GM19324 (cell line): Measurements from ENCODE around the gene SLC6A8.

Experiments used
- ATAC-seq: cut with Tn5 transposase; IDR thresholded peaks from one replicate; pipeline ENCODE4 v1.9.1; 2021; ENCODE audit warnings: mild to moderate bottlenecking, moderate library complexity; ENCODE audit not compliant: unreplicated experiment, low FRiP score

SLC6A8 gene

DNA sequence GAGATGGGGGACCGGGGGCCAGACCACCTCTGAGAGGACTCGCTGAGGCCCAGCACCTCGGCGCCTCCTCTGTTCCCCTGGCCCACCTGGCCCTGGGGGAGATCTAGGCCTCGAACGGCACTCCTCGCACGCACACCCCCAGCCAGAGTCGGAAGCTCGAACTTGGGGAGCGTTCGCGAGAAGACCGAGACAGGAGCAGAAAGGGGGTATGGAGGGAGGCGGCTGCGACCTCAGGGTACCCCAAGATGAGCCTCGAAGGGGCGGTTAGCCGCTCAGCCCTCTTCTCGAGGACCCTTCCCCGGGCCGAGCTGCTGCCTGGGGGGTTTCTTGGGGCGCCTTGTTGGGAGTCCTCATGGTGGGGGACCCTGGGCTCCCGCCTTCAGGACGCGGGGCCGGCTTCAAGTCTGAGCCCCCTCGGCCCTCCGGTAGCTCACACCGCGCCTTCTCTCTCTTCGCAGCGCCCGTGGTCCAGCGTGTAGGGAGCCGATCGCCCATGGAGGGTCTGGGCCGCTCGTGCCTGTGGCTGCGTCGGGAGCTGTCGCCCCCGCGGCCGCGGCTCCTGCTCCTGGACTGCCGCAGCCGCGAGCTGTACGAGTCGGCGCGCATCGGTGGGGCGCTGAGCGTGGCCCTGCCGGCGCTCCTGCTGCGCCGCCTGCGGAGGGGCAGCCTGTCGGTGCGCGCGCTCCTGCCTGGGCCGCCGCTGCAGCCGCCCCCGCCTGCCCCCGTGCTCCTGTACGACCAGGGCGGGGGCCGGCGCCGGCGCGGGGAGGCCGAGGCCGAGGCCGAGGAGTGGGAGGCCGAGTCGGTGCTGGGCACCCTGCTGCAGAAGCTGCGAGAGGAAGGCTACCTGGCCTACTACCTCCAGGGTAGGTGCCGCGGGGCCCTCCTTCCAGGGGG, 40.0 kb upstream of the SLC6A8 start:
- ATAC-seq = no peak

DNA sequence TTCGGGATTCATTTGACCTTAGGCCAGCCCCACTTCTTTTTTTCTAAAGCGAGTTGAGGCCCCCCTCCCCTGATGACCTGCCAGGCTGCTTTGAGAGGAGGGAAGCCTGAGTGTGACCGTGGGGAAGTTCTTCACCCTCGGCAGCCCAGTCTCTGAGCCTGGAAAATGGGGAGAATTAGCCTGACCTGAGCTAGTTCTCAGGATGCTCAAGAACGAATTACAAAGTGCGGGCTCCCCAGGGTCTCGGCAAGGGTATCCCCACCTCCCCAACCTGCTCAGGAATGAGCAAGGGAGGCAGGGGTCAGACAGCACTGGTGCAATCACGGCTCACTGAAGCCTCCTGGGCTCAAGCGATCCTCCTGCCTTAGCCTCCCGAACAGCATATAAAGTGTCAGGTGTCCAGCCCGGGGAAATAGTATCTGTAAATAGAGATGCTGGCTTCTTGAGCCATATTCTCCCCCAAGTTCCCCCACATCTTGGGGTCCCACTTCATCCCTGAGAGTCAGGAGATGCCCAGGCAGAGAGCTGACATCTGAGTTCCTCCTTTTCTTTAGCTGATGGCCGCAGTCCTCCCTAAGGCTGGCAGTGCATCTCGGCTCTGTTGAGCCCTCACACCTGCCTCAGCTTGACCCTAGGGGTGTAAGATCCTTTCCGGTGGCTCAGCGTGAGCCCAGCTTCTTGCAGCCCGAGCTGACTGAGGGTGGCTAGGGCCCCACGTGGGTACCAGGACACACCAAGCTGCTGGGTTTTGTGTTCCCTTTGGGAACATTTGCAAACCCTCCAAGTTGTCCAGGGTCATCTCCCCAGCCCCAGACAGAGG, 39.2 kb upstream of the SLC6A8 start:
- ATAC-seq = no peak

- ATAC-seq = no peak
Observed at GRCh38 chrX:153649178-153649914, 38.4 kb upstream of the SLC6A8 start.

DNA sequence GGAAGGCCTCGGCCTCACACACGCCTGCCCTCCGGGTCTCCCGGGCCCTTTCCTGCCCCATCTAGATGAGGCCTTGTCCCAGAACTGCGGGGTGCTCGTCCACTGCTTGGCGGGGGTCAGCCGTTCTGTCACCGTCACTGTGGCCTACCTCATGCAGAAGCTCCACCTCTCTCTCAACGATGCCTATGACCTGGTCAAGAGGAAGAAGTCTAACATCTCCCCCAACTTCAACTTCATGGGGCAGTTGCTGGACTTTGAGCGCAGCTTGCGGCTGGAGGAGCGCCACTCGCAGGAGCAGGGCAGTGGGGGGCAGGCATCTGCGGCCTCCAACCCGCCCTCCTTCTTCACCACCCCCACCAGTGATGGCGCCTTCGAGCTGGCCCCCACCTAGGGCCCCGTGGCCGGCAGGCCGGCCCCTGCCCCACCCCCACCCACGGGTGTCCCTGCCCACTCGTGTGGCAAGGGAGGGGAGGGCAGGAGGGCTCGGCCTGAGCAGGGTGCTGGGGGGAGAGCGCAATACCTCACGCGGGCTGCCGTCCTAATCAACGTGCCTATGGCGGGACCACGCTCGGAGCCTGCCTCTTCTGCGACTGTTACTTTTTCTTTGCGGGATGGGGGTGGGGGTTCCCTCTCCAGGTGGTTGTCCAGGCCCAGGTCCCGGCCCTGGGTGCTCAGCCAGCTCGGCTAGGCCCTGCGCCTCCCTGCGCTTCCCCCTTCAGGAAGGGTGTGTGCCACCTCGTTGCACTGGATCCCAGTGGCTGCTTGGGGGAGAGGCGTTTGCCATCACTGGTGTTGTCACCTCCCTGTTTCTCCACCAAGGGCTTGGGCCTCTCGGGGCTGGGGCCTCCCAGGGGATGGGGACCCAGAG, 37.6 kb upstream of the SLC6A8 start:
- no peak for ATAC-seq

DNA sequence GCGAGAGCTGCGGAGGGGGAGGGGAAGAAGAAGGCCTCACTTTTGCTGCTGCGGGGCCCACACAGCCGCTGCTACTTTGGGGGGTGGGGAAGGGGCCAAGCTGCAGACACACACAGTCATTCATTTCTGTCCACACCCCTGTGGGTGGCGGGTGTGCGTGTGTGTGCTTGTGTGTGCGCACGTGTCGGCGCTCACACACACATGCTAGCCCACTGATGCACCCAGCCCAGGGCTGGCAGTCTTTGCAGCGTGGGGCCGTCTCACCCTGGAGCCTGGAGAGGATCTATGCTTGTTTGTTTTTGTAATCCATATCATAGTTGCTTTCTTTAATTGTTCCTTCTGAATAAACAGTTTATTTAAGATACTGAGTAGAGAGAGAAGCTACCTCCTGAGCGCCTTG, 36.8 kb upstream of the SLC6A8 start:
- ATAC-seq = no peak

DNA sequence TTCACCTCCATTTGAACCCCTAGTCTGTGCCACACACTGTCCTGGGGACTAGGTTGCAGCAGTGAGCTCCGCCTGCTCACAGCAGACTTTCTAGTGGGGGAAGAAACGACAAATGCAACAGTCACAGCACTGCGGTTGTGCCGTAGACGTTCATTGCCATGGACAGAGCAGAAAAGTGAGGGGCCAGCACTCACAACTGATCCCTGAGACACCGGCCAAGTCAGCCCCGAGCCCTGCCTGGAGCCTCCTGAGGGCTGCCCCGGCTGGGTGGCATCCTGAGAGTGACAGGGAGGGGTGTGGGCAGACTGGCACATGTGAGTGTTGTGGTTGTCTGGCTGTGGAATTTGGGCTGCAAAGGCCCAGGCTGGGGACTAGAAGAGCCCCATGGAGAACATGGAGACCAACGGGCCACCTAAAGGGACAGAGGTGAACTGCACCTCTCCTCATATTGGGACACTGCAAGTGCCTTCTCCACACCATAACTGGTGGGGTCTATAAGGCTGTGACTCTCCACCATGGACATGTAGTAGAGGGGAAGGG, 36.1 kb upstream of the SLC6A8 start:
- ATAC-seq = no peak

DNA sequence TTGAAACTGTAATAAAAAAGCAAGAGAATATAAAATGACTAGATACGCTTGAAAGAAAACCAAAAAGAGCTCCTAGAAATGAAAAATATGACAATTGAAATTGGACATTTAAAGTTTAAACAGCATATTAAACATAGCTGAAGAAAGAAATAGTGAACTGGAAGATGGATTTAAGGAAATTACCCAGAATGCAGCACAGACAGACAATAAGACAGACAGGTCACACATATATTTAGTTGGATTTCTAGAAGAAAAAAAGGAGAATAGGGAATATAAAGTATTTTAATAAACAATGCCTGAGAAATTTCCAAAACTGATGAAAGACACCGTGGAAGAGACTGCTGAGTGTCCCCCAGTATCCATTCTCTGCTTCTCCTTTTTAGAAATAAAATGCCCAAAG, 34.2 kb upstream of the SLC6A8 start:
- ATAC-seq = no peak

GRCh38 chrX:153657161-153657560, 30.6 kb upstream of the SLC6A8 start:
- no peak for ATAC-seq

DNA sequence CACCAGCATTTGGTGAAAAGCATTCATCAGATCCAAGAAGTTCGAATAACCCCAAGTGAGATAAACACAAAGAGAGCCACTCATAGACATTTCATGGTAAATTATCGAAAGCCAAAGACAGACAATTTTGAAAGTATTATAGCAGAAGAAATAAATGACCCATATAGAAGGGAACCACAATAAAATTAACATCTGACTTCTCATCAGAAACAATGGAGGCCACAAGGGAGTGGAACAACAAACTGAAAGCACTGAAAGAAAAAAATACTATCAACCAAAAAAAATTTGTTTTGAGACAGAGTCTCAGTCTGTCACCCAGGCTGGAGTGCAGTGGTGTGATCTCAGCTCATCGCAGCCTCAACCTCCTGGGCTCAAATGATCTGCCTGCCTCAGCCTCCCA, 28.5 kb upstream of the SLC6A8 start:
- no peak for ATAC-seq

- ATAC-seq = no peak
Observed at GRCh38 chrX:153662266-153662665, 25.5 kb upstream of the SLC6A8 start.

DNA sequence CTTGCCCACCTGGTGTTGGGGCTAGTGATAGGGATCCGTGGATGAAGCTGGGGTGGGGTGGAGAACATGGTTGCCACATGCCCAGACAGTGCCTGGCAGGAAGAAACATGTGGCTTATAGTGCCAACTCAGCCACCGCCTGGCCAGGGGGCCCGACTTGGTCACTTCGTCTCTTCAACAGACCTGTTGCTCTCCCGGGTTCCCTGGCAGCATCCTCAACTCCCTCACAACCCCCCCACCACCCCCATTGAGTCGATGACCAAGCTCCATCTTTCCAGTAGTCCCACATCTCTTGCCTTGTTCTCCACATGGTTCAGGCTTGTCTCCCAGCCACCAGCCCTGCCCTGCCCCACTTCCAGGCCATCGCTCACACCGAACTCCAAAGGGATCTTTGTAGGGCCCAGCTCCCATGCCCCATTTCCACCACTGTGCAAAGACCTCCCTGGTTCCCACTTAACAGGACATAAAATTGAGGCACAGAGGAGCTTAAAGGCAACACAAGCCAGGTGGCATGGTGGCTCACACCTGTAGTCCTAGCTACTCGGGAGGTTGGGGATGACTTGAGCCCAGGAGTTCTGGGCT, 21.9 kb upstream of the SLC6A8 start:
- ATAC-seq = no peak

DNA sequence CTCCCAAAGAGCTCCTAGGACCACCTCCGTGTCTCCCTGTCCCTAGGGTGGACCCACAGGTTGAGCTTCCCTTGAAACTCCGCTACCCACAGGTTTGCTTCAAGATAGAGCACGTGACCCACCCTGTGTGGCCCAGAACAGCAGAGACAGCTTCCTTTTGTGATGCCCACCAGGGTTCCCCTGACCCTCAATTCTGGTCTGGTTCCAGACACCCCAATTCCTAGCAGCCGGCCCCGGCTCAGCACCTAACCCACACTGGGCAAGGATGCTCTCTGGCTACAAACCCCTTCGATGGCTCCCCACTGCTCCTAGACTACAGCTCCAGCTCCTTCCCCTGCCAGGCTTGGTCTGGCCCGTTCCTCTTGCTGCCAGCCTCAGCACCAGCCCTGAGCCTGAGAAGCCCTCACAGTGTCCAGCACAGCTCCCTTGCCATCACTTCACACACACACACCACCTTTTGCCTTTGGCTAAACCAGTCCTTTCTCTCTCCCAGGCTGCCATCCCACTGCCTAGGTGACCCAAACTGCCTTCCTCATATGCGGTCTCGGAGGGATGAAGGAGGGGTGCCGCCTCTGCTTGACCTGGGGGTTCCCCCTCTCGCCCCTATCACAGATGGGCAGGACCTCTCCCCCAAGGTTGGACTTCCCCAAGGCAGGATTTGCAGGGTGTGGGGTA, 20.3 kb upstream of the SLC6A8 start:
- no peak for ATAC-seq

DNA sequence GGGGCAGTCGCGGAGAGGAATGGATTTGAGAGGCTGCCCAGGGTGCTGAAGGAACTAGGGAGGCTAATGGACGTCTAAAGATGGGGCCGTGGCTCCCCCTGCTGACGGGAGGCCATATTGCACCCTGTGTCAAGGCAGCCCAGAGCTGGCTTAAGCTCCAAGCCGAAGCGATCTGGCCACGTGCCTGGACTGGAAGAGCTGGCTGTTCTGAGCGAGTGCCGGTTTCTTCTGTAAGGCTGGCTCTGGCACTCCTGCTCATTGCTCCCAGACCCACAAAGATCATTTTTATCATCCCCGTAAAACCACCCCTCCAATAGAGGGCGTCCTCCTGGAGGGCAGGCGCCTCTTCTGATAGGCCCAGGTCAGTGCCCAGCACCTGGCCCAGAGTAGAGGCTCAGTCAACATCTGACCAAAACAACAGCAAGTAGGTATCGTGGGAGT, 19.8 kb upstream of the SLC6A8 start:
- ATAC-seq = no peak

- no peak for ATAC-seq
Observed at GRCh38 chrX:153668423-153669173, 19.1 kb upstream of the SLC6A8 start.

GRCh38 chrX:153669174-153669890, 18.4 kb upstream of the SLC6A8 start:
- ATAC-seq = no peak

- ATAC-seq = no peak
Observed at GRCh38 chrX:153669901-153670731, 17.6 kb upstream of the SLC6A8 start.
